GM08714 (cell line): ENCODE results near the gene SNCAIP.

ENCODE experiments used
- H3K4me3 ChIP-seq: fragments of 200-500 bp; sonication (Bioruptor generic); 2 replicates; pipeline ENCODE4 v1.5.1; 2014; ENCODE audit warnings: mild to moderate bottlenecking, low read length, inconsistent platforms
- ZNF274 ChIP-seq: IDR thresholded peaks from 2 replicates; pipeline ENCODE4 v1.6.1; 2012; ENCODE audit warnings: mild to moderate bottlenecking, low read depth, low read length

SNCAIP gene

GRCh38 chr5:122390154-122390553 lies 78.1 kb downstream of the SNCAIP start:
- H3K4me3 ChIP-seq = no peak overlapping the region
- no peak for TF ChIP-seq ZNF274

GRCh38 chr5:122390694-122391093 lies 78.7 kb downstream of the SNCAIP start:
- H3K4me3 ChIP-seq = no peak overlapping the region
- no peak for TF ChIP-seq ZNF274

- TF ChIP-seq ZNF274 = no peak
These were observed 79.6 kb downstream of the SNCAIP start for GRCh38 chr5:122391621-122392020.

GRCh38 chr5:122392224-122392623 lies 80.2 kb downstream of the SNCAIP start:
- H3K4me3 ChIP-seq = no peak overlapping the region
- TF ChIP-seq ZNF274 = no peak

More at GRCh38 chr5:122391621-122392020, 79.6 kb downstream of the SNCAIP start:
- H3K4me3 ChIP-seq = no peak overlapping the region

GRCh38 chr5:122392824-122393223 lies 80.8 kb downstream of the SNCAIP start:
- no peak overlapping the region for H3K4me3 ChIP-seq
- TF ChIP-seq ZNF274 = no peak

- no peak for TF ChIP-seq ZNF274
- H3K4me3 ChIP-seq = no peak overlapping the region
These were observed 82.4 kb downstream of the SNCAIP start for GRCh38 chr5:122394284-122394930.

- TF ChIP-seq ZNF274 = no peak
- no peak overlapping the region for H3K4me3 ChIP-seq
These were observed 86.0 kb downstream of the SNCAIP start for GRCh38 chr5:122398016-122398415.

- no peak for TF ChIP-seq ZNF274
These were observed 88.3 kb downstream of the SNCAIP start for GRCh38 chr5:122400341-122400740.

GRCh38 chr5:122400938-122401337 lies 88.9 kb downstream of the SNCAIP start:
- TF ChIP-seq ZNF274 = no peak

More at GRCh38 chr5:122400341-122400740, 88.3 kb downstream of the SNCAIP start:
- H3K4me3 ChIP-seq = no peak overlapping the region

GRCh38 chr5:122401976-122402725 lies 90.1 kb downstream of the SNCAIP start:
- TF ChIP-seq ZNF274 = no peak

More at GRCh38 chr5:122400938-122401337, 88.9 kb downstream of the SNCAIP start:
- H3K4me3 ChIP-seq = no peak overlapping the region

GRCh38 chr5:122402955-122403685 lies 91.1 kb downstream of the SNCAIP start:
- no peak overlapping the region for H3K4me3 ChIP-seq
- no peak for TF ChIP-seq ZNF274

More at GRCh38 chr5:122401976-122402725, 90.1 kb downstream of the SNCAIP start:
- no peak overlapping the region for H3K4me3 ChIP-seq

- H3K4me3 ChIP-seq = no peak overlapping the region
- TF ChIP-seq ZNF274 = no peak
These were observed 92.0 kb downstream of the SNCAIP start for GRCh38 chr5:122404018-122404417.

GRCh38 chr5:122404653-122405362 lies 92.8 kb downstream of the SNCAIP start:
- TF ChIP-seq ZNF274 = no peak
- H3K4me3 ChIP-seq = no peak overlapping the region

GRCh38 chr5:122405751-122406150 lies 93.7 kb downstream of the SNCAIP start:
- no peak for TF ChIP-seq ZNF274

More at GRCh38 chr5:122405751-122406150, 93.7 kb downstream of the SNCAIP start:
- no peak overlapping the region for H3K4me3 ChIP-seq
